H1 (cell line): ENCODE data around the gene ALG9. TPM values are rescaled to one million over a fixed set of nuclear protein-coding genes. Genes with fewer than 3 reads are reported as not detected.

Experiments used
- BACH1 ChIP-seq: IDR thresholded peaks from 2 replicates; pipeline ENCODE4 v1.6.1; 2012; ENCODE audit warnings: low read length, improper control_type of control experiment
- CBX5 ChIP-seq: fragments of 300-800, 300-1000 bp; sonication (generic); IDR thresholded peaks from 2 replicates; pipeline ENCODE4 v1.7.1; 2016; ENCODE audit warnings: antibody characterized with exemption, low read length, low read depth
- JUND ChIP-seq: IDR thresholded peaks from 2 replicates; pipeline ENCODE4 v1.6.1; 2011; ENCODE audit warnings: mild to moderate bottlenecking, improper control_type of control experiment, low read length
- KDM4A ChIP-seq: IDR thresholded peaks from one replicate; pipeline ENCODE4 v1.7.1; 2012; ENCODE audit warnings: low read depth, mild to moderate bottlenecking, moderate library complexity, low read length, inconsistent platforms; ENCODE audit not compliant: severe bottlenecking
- SAP30 ChIP-seq: fragments of 300-600 bp; sonication (generic); IDR thresholded peaks from 2 replicates; pipeline ENCODE4 v1.7.1; 2012; ENCODE audit warnings: low read length, moderate library complexity, mild to moderate bottlenecking, inconsistent platforms; ENCODE audit not compliant: insufficient read depth, insufficient replicate concordance
- TAF7 ChIP-seq: optimal IDR thresholded peaks from 2 replicates; pipeline ENCODE3; 2011; ENCODE audit warnings: low read depth, mild to moderate bottlenecking, inconsistent platforms, low read length, moderate library complexity, borderline replicate concordance
- polyA plus RNA-seq, 7 experiments: library from polyadenylated mRNA; depleted of rRNA in 3 of 7; stranded (reverse) in 5 of 7; unstranded in 2 of 7; fragments of >200 nt in 5 of 7; fragments of 200-250 nt in 2 of 7; gene quantifications; 1 replicate in 5 of 7; 2 replicates in 1 of 7; 4 replicates in 1 of 7; pipeline versions ENCODE4 v1.2.1 to v1.2.3, GENCODE V29; 2011 to 2013; ENCODE audit warnings: missing spikeins in 2 of 7, mixed read lengths in 2 of 7
- total RNA-seq: library from RNA; stranded (reverse); fragmentation: NEBNext Ultra II Directional; extraction: Animal tissue kit (Norgen Biotek cat#: 25700); gene quantifications from 2 replicates; pipeline ENCODE4 v1.2.1, GENCODE V29; 2021
- TF ChIP-seq, protein P1 (sequence below), 3 experiments: IDR thresholded peaks; 1 replicate in 2 of 3; 2 replicates in 1 of 3; pipeline versions ENCODE4 v1.5.1 to v1.6.1; 2011; ENCODE audit warnings: low read length in 3 of 3, mild to moderate bottlenecking in 3 of 3, inconsistent platforms in 2 of 3, low read depth in 1 of 3, moderate library complexity in 1 of 3; ENCODE audit not compliant: insufficient read depth in 1 of 3; ENCODE audit errors: control extremely low read depth in 1 of 3

The ALG9 gene
- total and polyA plus RNA-seq, 2 of the 8 experiments (the other 6 are each of a cell fraction or from before 2014, with no cell fraction given): 23.5 to 24.5 TPM

DNA sequence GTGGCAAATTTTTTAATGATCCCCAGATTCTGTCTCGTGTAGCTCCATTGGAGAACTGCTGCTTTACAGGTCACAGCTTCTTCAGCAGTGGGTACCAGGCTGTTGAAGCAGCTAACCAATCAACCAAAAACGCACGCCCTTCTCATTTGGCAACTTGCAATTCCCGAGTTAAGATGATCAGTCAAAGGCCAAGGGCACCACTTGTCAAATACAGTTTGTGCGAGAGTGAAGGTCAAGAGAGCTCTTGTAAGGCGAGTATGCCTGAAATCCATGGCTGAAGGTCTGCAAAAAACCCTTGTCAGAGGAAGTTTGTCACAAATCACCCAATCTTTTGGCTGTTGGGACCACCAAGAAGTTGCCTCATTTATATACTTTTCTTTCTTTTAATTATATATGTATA lies 92.3 kb downstream of the ALG9 start (continued):
- TF ChIP-seq, protein P1, sequence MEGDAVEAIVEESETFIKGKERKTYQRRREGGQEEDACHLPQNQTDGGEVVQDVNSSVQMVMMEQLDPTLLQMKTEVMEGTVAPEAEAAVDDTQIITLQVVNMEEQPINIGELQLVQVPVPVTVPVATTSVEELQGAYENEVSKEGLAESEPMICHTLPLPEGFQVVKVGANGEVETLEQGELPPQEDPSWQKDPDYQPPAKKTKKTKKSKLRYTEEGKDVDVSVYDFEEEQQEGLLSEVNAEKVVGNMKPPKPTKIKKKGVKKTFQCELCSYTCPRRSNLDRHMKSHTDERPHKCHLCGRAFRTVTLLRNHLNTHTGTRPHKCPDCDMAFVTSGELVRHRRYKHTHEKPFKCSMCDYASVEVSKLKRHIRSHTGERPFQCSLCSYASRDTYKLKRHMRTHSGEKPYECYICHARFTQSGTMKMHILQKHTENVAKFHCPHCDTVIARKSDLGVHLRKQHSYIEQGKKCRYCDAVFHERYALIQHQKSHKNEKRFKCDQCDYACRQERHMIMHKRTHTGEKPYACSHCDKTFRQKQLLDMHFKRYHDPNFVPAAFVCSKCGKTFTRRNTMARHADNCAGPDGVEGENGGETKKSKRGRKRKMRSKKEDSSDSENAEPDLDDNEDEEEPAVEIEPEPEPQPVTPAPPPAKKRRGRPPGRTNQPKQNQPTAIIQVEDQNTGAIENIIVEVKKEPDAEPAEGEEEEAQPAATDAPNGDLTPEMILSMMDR (IDR thresholded peaks at IDR 0.05; ENCODE audit: control extremely low read depth in 1 of 3, insufficient read depth in 1 of 3, low read depth in 1 of 3, low read length in 3 of 3): no peak
- TF ChIP-seq TAF7: no peak
- TF ChIP-seq JUND: no peak
- no peak for TF ChIP-seq KDM4A
- no peak for TF ChIP-seq SAP30
- TF ChIP-seq CBX5: no peak
- TF ChIP-seq BACH1: no peak
- TF ChIP-seq, all 59 proteins: peak for 0
